PC-9 (cell line): ENCODE results near the gene MESP1. TPM values are rescaled to one million over a fixed set of nuclear protein-coding genes. Genes with fewer than 3 reads are reported as not detected.

Experiments used
- BruUV-seq: library from RNA; stranded (reverse); fragments of 400-500 nt; replicated peaks from 2 replicates; lab custom pipeline; 2021; lab: Mats Ljungman, UMichigan
- CTCF ChIA-PET: fragments of 300-600 bp; sonication (Branson Sonifier 250); formaldehyde crosslinking; loops from one replicate; lab custom pipeline; 2022; ENCODE audit warnings: antibody characterized with exemption; lab: Charles Lee
- POLR2A ChIA-PET: fragments of 300-600 bp; sonication (Branson Sonifier 250); formaldehyde crosslinking; loops from one replicate; lab custom pipeline; 2022; ENCODE audit warnings: antibody characterized with exemption; ENCODE audit not compliant: unreplicated experiment; lab: Charles Lee
- DNase-seq, 2 experiments: peaks; one replicate each; pipeline versions ENCODE4 v3.0.0 to v3.0.0-alpha.2; 2015 to 2022; ENCODE audit warnings: mixed read lengths in 1 of 2
- H2AFZ ChIP-seq: fragments of 200-600 bp; sonication (generic); 2 replicates; pipeline ENCODE4 v1.8.1; 2017; ENCODE audit warnings: antibody characterized with exemption
- H3F3A ChIP-seq: fragments of 200-600 bp; sonication (generic); 2 replicates; pipeline ENCODE4 v1.8.1; 2017; ENCODE audit warnings: antibody characterized with exemption, mild to moderate bottlenecking, low read depth; ENCODE audit not compliant: insufficient read depth
- H3K27ac ChIP-seq: fragments of 200-600 bp; sonication (generic); 2 replicates; pipeline ENCODE4 v1.6.1; 2016; ENCODE audit warnings: mixed run types
- H3K27me3 ChIP-seq: fragments of 200-600 bp; sonication (generic); 2 replicates; pipeline ENCODE4 v1.6.1; 2016; ENCODE audit warnings: low read depth, mixed run types; ENCODE audit not compliant: insufficient read depth
- H3K36me3 ChIP-seq: fragments of 200-600 bp; sonication (generic); 2 replicates; pipeline ENCODE4 v1.6.1; 2016; ENCODE audit warnings: low read depth, mixed run types
- H3K4me1 ChIP-seq: fragments of 200-600 bp; sonication (generic); replicated peaks from 2 replicates; pipeline ENCODE4 v1.6.1; 2016; ENCODE audit warnings: mixed run types; ENCODE audit not compliant: insufficient read depth
- H3K4me2 ChIP-seq: fragments of 200-600 bp; sonication (generic); 2 replicates; pipeline ENCODE4 v1.6.1; 2017; ENCODE audit warnings: mixed run types
- H3K4me3 ChIP-seq: fragments of 200-600 bp; sonication (generic); 2 replicates; pipeline ENCODE4 v1.6.1; 2016; ENCODE audit warnings: mixed run types
- H3K79me2 ChIP-seq: fragments of 200-600 bp; sonication (generic); 2 replicates; pipeline ENCODE4 v1.6.1; 2017; ENCODE audit warnings: low read depth, mixed run types
- H3K9me2 ChIP-seq: fragments of 200-600 bp; sonication (generic); 2 replicates; pipeline ENCODE4 v1.8.1; 2017; ENCODE audit warnings: mild to moderate bottlenecking; ENCODE audit not compliant: insufficient read depth
- H3K9me3 ChIP-seq: fragments of 200-600 bp; sonication (generic); 2 replicates; pipeline ENCODE4 v1.8.1; 2016; ENCODE audit warnings: low read depth; ENCODE audit not compliant: insufficient read depth
- H4K20me1 ChIP-seq: fragments of 200-600 bp; sonication (generic); 2 replicates; pipeline ENCODE4 v1.8.1; 2017; ENCODE audit not compliant: insufficient read depth
- EZH2 ChIP-seq: fragments of 200-600 bp; sonication (generic); IDR thresholded peaks from 2 replicates; pipeline ENCODE4 v1.8.0; 2017; ENCODE audit warnings: antibody characterized with exemption, low read depth
- intact Hi-C: fragments of 100-400 bp; cut with micrococcal nuclease; formaldehyde crosslinking; loops from one replicate; pipeline ENCODE4 v1.10.0; 2022; ENCODE audit not compliant: unreplicated experiment
- total RNA-seq: library from RNA; stranded (reverse); gene quantifications from 2 replicates; pipeline ENCODE4 v1.2.3, GENCODE V29; 2021
- TF ChIP-seq, protein P1 (sequence below): fragments of 200-600 bp; sonication (generic); conservative IDR thresholded peaks from 2 replicates; pipeline ENCODE4 v1.6.1; 2017; ENCODE audit warnings: mixed run types, antibody characterized with exemption, mild to moderate bottlenecking, moderate library complexity

Gene MESP1
- total RNA-seq, 1 experiment from 2014 or later: 8.5 TPM

- Histone ChIP-seq H3K79me2 (no peaks in the 10 kb centered on the region), H3K27ac (no peak overlapping the region), H3K27me3 (no peaks in the 10 kb centered on the region), H3K4me1 (no peaks in the 10 kb centered on the region), H3F3A (no peaks in the 10 kb centered on the region), H3K36me3 (no peaks in the 10 kb centered on the region), H2AFZ (no peak overlapping the region), H3K4me3 (no peak overlapping the region), H4K20me1 (no peaks in the 10 kb centered on the region), H3K9me2 (no peaks in the 10 kb centered on the region), H3K4me2 (no peak overlapping the region), H3K9me3 (no peaks in the 10 kb centered on the region)
- no TSS peak for BruUV-seq
- intact Hi-C loops: no loop called here
- ChIA-PET POLR2A (no interaction called here), CTCF (no interaction called here)
- DNase-seq: no peak
- no peak for TF ChIP-seq EZH2
- TF ChIP-seq, protein P1, sequence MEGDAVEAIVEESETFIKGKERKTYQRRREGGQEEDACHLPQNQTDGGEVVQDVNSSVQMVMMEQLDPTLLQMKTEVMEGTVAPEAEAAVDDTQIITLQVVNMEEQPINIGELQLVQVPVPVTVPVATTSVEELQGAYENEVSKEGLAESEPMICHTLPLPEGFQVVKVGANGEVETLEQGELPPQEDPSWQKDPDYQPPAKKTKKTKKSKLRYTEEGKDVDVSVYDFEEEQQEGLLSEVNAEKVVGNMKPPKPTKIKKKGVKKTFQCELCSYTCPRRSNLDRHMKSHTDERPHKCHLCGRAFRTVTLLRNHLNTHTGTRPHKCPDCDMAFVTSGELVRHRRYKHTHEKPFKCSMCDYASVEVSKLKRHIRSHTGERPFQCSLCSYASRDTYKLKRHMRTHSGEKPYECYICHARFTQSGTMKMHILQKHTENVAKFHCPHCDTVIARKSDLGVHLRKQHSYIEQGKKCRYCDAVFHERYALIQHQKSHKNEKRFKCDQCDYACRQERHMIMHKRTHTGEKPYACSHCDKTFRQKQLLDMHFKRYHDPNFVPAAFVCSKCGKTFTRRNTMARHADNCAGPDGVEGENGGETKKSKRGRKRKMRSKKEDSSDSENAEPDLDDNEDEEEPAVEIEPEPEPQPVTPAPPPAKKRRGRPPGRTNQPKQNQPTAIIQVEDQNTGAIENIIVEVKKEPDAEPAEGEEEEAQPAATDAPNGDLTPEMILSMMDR: no peak
These were observed 43.5 kb downstream of the MESP1 start for GRCh38 chr15:89707577-89707976.

DNA sequence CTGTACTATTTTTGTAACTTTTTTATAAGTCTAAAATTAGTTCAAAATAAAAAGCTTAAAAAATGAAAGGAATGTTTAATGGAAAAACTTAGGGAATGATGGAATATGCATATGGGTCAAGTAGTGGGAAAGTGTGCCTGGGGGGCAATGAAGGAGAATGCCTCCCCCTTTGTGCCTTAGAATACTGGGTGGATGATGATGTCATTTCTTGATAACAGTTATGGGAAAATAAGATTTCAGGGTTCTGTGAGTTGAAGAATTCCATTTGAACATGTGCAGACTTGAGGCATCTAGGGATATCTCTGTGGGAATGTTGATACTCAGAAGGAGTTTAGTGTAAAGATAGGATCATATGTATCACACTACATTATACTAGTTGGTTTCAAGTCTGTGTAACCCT, 46.6 kb downstream of the MESP1 start:
- Histone ChIP-seq H3K9me2 (no peaks in the 10 kb centered on the region), H3K4me3 (no peak overlapping the region), H4K20me1 (no peaks in the 10 kb centered on the region), H3K27ac (no peak overlapping the region), H3K36me3 (no peaks in the 10 kb centered on the region), H3F3A (no peaks in the 10 kb centered on the region), H3K9me3 (no peaks in the 10 kb centered on the region), H3K4me1 (no peaks in the 10 kb centered on the region), H2AFZ (no peak overlapping the region), H3K79me2 (no peaks in the 10 kb centered on the region), H3K4me2 (no peak overlapping the region), H3K27me3 (no peaks in the 10 kb centered on the region)
- POLR2A ChIA-PET: no interaction called here
- no TSS peak for BruUV-seq
- intact Hi-C loops: no loop called here
- no peak for DNase-seq
- CTCF ChIA-PET: no interaction called here
- TF ChIP-seq EZH2: no peak
- TF ChIP-seq, protein P1: no peak

Other genes starting within 250 kb of the MESP1 start
- gene TICRR, start 175.8 kb downstream of the MESP1 start, total RNA-seq: 17.8 and 23.6 TPM in 2 replicates
- gene KIF7, start 95.8 kb downstream of the MESP1 start, total RNA-seq: 13.3 and 15.7 TPM in 2 replicates
- 1.0 and 1.3 TPM in 2 replicates for gene PLIN1, start 71.9 kb downstream of the MESP1 start, total RNA-seq
- gene PEX11A, start 60.5 kb downstream of the MESP1 start, total RNA-seq: 11.7 and 12.8 TPM in 2 replicates
- 1.1 and 1.8 TPM in 2 replicates for gene WDR93, start 60.4 kb downstream of the MESP1 start, total RNA-seq
- gene MESP2, start 25.1 kb upstream of the MESP1 start, total RNA-seq: 1.3 and 2.4 TPM in 2 replicates
- 172 and 175 TPM in 2 replicates for gene ANPEP, start 63.6 kb upstream of the MESP1 start, total RNA-seq
- 49.3 and 57.6 TPM in 2 replicates for gene AP3S2, start 142.7 kb upstream of the MESP1 start, total RNA-seq
- 28.6 and 30.4 TPM in 2 replicates for gene ARPIN, start 161.7 kb upstream of the MESP1 start, total RNA-seq